HG03045 (cell line): ENCODE results near the gene COL13A1.

ENCODE experiments used
- ATAC-seq: cut with Tn5 transposase; IDR thresholded peaks from one replicate; pipeline ENCODE4 v1.9.1; 2021; ENCODE audit warnings: mild to moderate bottlenecking, moderate library complexity; ENCODE audit not compliant: unreplicated experiment

The COL13A1 gene

GRCh38 chr10:70007116-70007820, 205.6 kb downstream of the COL13A1 start:
- ATAC-seq, result no peak
